Thoracic aorta (tissue), 2 donors: Measurements from ENCODE around the gene PFN4. TPM values are rescaled to one million over a fixed set of nuclear protein-coding genes. Genes with fewer than 3 reads are reported as not detected.

Experiments
- ATAC-seq: fragments of 150-250 bp; one replicate; pipeline ENCODE4 v1.8.0; 2017; ENCODE audit warnings: low read depth; ENCODE audit not compliant: insufficient number of reproducible peaks, low FRiP score
- DNase-seq: peaks from one replicate; pipeline ENCODE4 v3.0.0-alpha.2; 2020; ENCODE audit warnings: low spot score
- H3K27ac ChIP-seq, 2 donors: fragments of 200-600 bp; sonication (generic); 1 replicate in 1 of 2; 2 replicates in 1 of 2; pipeline ENCODE4 v1.5.1; 2016; ENCODE audit warnings: mild to moderate bottlenecking in 2 of 2, moderate library complexity in 2 of 2
- H3K27me3 ChIP-seq: fragments of 200-600 bp; sonication (generic); replicated peaks from 2 replicates; pipeline ENCODE4 v1.6.0; 2016; ENCODE audit warnings: mild to moderate bottlenecking; ENCODE audit not compliant: insufficient read depth
- H3K36me3 ChIP-seq: fragments of 200-600 bp; sonication (generic); one replicate; pipeline ENCODE4 v1.5.1; 2016
- H3K4me1 ChIP-seq, 2 donors: fragments of 200-600 bp; sonication (generic); 1 replicate in 1 of 2; 2 replicates in 1 of 2; pipeline versions ENCODE4 v1.5.1 to v1.6.0; 2016; ENCODE audit warnings: low read depth in 2 of 2, mild to moderate bottlenecking in 1 of 2; ENCODE audit not compliant: control insufficient read depth in 1 of 2
- H3K4me3 ChIP-seq: fragments of 200-600 bp; sonication (generic); 2 replicates; pipeline ENCODE4 v1.5.1; 2016; ENCODE audit warnings: mild to moderate bottlenecking
- H3K9me3 ChIP-seq: fragments of 200-600 bp; sonication (generic); 2 replicates; pipeline ENCODE4 v1.5.1; 2016
- total RNA-seq, 2 donors: library from RNA; depleted of rRNA; stranded (reverse); fragments of >200 nt; gene quantifications; one replicate each; pipeline versions ENCODE4 v1.1.0 to v1.2.3, GENCODE V29; 2016
- TF ChIP-seq, protein P1 (sequence below): fragments of 200-600 bp; sonication (generic); IDR thresholded peaks from one replicate; pipeline ENCODE4 v1.5.1; 2019; ENCODE audit warnings: antibody characterized with exemption

Gene PFN4
- total RNA-seq, 2 donors from 2014 or later, result 1.9 TPM; not detected in 1

DNA sequence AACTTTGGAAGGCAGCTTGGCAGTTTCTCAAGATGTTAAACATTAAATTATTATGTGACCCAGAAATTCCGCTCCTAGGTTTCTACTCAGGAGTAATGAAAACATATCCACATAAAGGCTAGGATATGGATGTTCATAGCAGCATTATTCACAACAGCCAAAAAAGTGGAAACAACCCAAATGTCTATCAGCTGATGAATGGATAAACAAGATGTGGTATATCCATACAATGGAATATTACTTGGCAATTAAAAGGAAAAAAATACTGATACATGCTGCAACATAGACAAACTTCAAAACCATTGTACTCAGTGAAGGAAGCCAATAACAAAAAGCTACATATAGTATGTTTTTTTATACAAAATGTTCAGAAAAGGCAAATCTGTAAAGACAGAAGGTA, 39.4 kb upstream of the PFN4 start:
- Histone ChIP-seq H3K27ac (no peak overlapping the region), H3K4me3 (no peak overlapping the region), H3K4me1 (no peaks in the 10 kb centered on the region), H3K27me3 (no peaks in the 10 kb centered on the region), H3K36me3 (peaks cover 6% of the 10 kb centered on the region), H3K9me3 (no peaks in the 10 kb centered on the region)
- DNase-seq (no peak), ATAC-seq (no peak)
- TF ChIP-seq, protein P1, sequence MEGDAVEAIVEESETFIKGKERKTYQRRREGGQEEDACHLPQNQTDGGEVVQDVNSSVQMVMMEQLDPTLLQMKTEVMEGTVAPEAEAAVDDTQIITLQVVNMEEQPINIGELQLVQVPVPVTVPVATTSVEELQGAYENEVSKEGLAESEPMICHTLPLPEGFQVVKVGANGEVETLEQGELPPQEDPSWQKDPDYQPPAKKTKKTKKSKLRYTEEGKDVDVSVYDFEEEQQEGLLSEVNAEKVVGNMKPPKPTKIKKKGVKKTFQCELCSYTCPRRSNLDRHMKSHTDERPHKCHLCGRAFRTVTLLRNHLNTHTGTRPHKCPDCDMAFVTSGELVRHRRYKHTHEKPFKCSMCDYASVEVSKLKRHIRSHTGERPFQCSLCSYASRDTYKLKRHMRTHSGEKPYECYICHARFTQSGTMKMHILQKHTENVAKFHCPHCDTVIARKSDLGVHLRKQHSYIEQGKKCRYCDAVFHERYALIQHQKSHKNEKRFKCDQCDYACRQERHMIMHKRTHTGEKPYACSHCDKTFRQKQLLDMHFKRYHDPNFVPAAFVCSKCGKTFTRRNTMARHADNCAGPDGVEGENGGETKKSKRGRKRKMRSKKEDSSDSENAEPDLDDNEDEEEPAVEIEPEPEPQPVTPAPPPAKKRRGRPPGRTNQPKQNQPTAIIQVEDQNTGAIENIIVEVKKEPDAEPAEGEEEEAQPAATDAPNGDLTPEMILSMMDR, result no peak

DNA sequence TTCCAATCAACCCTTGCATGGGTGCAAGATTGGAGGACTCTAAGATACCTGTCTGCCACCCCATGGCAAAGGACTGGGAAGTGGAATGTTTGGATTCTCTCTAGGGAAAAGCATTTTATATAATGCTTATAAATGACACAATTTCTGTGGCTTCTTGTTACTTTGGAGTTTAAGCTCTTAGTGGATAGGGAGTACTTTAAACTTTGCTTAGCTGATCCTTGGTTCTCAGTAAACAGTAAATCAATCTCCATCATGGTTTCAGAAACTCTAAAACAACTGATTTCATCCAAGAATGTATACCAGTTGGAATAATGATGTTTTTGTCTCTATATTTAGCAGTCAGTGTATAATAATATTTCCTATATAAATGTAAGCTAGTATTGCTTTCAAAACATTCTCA, 37.6 kb upstream of the PFN4 start:
- Histone ChIP-seq H3K36me3 (peaks cover 6% of the 10 kb centered on the region), H3K9me3 (no peaks in the 10 kb centered on the region), H3K4me3 (no peak overlapping the region), H3K27me3 (no peaks in the 10 kb centered on the region), H3K4me1 (no peaks in the 10 kb centered on the region), H3K27ac (no peak overlapping the region)
- TF ChIP-seq, protein P1, result no peak
- DNase-seq (no peak), ATAC-seq (no peak)

DNA sequence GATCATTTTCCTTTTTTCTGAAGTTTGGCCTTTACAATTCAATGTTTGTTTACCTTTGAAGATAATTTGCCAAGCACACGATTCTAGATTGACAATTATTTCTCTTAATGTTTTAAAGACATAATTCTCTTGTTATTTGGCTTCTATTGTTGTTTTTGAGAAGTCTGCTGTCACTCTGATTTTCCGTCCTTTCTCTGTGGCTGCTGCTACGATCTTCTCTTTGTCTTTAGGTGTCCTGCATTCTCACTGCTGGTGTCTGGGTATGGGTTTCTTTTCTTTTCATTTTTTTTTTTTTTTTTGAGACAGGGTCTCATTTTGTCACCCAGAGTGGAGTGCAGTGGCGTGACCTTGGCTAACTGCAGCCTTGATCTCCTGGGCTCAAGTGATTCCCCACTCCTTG, 36.6 kb upstream of the PFN4 start:
- no peak overlapping the region for H3K4me3 ChIP-seq
- no peaks in the 10 kb centered on the region for H3K4me1 ChIP-seq
- TF ChIP-seq, protein P1, result no peak
- no peak overlapping the region for H3K27ac ChIP-seq
- no peaks in the 10 kb centered on the region for H3K27me3 ChIP-seq
- H3K9me3 ChIP-seq, result no peaks in the 10 kb centered on the region
- peaks cover 6% of the 10 kb centered on the region for H3K36me3 ChIP-seq
- ATAC-seq (no peak), DNase-seq (no peak)

DNA sequence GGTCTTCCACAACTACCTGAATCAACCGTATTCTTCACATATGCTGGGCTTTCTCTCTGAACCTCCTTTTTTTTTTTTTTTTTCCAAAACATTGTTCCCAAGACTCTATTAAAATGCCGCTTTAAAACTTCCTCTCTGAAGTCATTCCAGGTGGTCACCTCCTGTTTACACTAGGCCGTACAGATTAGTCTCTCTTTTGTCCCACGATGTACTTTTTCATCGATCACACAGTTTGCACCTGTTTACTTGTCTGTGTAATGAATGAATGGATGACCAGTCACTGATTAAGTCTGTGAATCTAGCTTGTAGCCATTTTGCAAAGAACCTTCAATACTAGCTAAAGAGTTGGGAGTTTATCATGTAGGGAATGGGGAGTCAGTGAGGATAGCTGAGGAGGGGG, 35.0 kb upstream of the PFN4 start:
- Histone ChIP-seq H3K36me3 (peaks cover 6% of the 10 kb centered on the region), H3K9me3 (no peaks in the 10 kb centered on the region), H3K27me3 (no peaks in the 10 kb centered on the region), H3K4me3 (no peak overlapping the region), H3K27ac (no peak overlapping the region), H3K4me1 (no peaks in the 10 kb centered on the region)
- no peak for ATAC-seq
- TF ChIP-seq, protein P1, result no peak
- no peak for DNase-seq

DNA sequence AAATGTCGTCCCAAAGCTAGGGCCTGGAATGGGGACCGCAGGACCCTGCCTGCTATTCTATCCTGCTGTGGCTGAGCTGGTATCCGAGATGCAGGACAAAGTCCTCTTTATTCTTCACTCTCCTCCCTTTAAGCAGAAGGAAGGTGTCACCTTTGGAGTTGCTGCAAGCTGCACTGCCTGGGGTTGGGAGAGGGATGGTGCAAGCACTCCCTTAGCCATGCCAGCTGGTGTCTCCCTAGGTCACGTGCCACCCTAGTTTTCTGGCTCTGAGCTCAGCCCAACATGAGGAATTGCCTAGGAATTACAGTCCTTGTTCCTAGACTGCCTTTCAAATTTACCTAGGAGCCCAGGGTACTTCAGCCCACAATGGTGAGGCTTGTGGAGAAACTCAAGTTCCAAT, 30.3 kb upstream of the PFN4 start:
- no peak overlapping the region for H3K4me3 ChIP-seq
- ATAC-seq (no peak), DNase-seq (no peak)
- H3K27ac ChIP-seq, result no peak overlapping the region
- H3K36me3 ChIP-seq, result peaks cover 3% of the 10 kb centered on the region
- H3K9me3 ChIP-seq, result no peaks in the 10 kb centered on the region
- no peaks in the 10 kb centered on the region for H3K27me3 ChIP-seq
- H3K4me1 ChIP-seq, result no peaks in the 10 kb centered on the region
- TF ChIP-seq, protein P1, result no peak
